ENCODE results near the gene MFAP4.

The MFAP4 gene

DNA sequence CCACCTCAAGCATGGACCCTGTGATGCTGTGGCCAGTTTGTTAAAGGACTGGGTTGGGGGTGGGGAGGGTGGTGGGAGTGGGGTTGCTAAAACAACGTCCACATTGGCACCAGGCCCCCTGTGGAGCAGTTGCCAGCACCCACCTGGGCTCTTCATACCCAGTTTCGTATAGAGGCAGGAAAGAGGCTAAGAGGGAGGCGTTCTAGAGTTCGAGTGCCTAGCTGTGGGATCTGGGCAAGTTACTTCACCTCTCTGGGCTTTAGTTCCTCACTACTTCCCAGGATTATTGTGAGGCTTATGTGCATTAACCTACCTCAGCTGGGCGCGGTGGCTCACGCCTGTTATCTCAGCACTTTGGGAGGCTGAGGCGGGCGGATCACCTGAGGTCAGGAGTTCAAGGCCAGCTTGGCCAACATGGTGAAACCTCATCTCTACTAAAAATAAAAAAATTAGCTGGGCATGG is 1.4 kb downstream of the MFAP4 start:
- no peak for ATAC-seq
- DNase-seq: no peak

DNA sequence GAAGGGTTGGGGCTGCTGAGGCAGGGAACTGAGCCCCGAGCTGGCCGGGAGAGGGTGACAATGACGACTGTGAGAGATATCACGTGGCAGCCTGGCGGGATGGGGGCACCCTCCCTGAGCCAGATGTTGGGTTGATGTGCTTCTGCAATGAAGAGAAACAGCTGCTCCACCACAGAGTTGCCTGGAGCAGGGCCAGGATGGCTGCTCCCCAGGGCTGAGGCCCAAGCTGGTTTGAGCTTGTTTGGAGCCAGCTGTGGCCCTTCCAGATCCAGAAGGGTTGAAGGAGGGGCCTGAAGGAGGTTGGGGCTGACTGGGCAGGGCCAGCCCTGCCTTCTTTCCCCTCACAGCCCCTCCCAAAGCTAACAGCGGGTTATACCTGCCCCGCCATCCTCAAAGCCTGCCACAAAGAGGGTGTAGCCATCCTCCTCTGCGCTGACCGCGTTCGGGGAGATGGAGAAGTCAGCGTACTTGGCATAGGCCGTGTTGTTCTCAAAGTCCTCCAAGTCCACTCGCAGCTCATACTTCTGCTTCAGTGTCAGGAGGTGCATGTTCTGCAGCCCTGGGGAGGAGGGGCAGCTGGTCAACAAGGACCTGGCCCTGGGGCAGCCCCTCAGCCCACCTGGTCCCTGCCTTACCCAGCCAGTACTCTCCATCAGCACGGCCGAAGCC is 2.1 kb downstream of the MFAP4 start:
- ATAC-seq (no peak), DNase-seq (no peak)

DNA sequence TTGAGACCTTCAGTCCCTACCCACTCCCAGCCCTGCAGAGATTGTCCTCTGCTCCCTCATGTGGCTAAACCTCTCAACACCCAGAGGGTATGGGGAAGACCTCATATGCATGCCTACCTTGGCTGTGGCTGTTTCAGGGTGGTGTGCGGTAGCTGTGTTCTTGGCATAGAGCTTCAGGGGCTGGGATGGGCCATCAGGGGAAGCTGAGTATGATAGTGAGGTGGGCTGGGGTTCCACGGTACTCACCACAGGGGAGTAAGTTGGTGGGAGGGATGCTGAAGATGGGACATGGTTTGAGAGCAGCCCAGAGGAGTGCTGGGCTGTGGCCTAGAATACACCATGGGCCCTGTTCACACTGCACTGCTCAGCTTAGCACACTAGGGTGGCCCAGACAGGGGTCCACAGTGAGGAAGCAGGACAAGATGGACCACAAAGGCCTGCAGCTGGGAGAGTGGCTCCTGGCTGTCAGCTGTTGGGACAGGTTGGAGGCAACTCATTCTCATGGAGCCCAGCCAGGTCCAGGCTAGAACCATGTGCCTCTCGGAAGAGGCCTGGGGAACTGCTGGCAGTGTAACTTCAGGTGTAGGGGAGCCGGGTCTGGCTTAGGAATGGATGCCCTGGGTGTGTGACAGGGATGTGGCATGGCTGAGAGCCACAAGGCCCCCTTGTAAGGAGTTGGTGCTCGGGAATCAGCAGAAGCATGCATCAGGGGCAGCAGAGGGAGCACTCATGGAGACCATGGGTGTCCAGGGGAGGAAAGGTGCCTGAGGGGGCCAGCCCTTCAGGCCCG is 3.1 kb downstream of the MFAP4 start:
- no peak for ATAC-seq
- DNase-seq: no peak

DNA sequence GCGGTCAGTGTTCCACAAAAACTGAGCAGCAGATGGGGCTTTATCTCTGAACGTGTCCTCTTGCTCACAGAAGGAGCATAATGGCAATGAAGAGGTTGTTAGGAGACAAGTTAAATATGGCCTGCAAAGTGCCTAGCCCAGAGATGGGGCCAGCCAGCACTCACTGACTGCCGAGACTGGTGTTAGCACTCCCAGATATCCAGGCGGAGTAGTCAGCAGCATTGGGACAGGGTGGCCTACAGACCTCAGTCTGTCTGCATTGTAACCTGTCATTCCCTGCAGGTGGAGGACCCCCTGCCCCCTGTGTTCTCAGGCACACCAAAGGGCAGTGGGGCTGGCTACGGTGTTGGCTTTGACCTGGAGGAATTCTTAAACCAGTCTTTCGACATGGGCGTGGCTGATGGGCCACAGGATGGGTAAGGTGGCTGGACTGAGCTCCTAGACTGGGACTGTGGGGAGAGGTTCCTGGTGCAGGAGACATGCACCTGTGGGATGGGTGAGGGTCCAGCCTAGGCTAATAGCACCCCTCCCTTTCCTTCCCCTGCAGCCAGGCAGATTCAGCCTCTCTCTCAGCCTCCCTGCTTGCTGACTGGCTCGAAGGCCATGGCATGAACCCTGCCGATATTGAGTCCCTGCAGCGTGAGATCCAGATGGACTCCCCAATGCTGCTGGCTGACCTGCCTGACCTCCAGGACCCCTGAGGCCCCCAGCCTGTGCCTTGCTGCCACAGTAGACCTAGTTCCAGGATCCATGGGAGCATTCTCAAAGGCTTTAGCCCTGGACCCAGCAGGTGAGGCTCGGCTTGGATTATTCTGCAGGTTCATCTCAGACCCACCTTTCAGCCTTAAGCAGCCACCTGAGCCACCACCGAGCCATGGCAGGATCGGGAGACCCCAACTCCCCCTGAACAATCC is 4.2 kb downstream of the MFAP4 start:
- ATAC-seq: no peak
- no peak for DNase-seq

DNA sequence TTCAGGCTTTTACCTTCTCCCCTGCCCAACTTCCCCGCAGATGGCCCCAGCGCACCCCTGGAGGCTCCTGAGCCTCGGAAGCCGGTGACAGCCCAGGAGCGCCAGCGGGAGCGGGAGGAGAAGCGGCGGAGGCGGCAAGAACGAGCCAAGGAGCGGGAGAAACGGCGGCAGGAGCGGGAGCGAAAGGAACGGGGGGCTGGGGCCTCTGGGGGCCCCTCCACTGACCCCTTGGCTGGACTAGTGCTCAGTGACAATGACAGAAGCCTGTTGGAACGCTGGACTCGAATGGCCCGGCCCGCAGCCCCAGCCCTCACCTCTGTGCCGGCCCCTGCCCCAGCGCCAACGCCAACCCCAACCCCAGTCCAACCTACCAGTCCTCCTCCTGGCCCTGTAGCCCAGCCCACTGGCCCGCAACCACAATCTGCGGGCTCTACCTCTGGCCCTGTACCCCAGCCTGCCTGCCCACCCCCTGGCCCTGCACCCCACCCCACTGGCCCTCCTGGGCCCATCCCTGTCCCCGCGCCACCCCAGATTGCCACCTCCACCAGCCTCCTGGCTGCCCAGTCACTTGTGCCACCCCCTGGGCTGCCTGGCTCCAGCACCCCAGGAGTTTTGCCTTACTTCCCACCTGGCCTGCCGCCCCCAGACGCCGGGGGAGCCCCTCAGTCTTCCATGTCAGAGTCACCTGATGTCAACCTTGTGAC is 5.1 kb downstream of the MFAP4 start:
- no peak for ATAC-seq
- no peak for DNase-seq

DNA sequence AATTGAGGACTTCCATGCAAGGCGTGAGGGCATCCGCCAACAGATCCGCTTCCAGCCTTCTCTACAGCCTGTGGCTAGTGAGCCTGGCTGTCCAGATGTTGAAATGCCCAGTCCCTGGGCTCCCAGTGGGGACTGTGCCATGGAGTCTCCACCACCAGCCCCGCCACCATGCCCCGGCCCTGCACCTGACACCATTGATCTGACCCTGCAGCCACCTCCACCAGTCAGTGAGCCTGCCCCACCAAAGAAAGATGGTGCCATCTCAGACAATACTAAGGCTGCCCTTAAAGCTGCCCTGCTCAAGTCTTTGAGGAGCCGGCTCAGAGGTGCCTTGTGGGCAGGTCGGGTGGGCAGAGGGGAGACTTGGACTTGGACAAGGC is 5.6 kb downstream of the MFAP4 start:
- no peak for ATAC-seq
- DNase-seq: no peak

DNA sequence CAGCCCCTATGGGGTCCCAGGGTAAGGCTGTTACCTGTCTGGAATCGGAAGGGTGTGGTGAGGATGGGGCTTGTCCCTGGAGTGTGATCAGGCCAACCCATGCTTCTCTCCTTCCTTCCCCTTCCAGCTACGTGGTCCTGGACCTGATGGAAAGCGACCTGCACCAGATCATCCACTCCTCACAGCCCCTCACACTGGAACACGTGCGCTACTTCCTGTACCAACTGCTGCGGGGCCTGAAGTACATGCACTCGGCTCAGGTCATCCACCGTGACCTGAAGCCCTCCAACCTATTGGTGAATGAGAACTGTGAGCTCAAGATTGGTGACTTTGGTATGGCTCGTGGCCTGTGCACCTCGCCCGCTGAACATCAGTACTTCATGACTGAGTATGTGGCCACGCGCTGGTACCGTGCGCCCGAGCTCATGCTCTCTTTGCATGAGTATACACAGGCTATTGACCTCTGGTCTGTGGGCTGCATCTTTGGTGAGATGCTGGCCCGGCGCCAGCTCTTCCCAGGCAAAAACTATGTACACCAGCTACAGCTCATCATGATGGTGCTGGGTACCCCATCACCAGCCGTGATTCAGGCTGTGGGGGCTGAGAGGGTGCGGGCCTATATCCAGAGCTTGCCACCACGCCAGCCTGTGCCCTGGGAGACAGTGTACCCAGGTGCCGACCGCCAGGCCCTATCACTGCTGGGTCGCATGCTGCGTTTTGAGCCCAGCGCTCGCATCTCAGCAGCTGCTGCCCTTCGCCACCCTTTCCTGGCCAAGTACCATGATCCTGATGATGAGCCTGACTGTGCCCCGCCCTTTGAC is 6.3 kb downstream of the MFAP4 start:
- ATAC-seq: no peak
- no peak for DNase-seq

DNA sequence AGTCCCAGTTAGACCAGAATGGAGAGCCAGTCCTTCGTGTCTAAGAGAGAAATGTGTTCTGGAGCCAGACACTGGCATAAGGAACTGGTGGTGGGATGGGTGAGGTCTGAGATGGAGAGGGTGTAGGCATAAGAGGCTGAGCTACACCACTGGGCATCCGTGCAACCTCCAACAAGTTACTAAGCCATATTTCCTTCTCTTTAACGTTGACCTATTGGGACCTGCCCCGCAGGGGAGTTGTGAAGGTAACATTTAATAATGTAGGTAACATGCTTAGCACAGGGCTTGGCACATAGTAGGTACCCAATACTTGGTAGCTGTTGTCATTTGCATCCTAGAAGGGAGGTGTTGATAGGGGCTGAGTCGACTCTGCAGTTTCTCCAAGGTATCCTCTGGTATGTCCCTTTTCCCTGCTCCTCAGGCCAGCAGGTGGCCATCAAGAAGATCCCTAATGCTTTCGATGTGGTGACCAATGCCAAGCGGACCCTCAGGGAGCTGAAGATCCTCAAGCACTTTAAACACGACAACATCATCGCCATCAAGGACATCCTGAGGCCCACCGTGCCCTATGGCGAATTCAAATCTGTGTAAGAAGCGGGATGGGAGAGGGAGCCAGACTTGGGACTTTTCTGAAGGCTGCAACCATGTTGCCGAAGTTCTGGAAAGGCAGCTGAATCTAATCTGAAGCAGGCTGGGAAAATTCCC is 7.5 kb downstream of the MFAP4 start:
- ATAC-seq: no peak
- DNase-seq: no peak

DNA sequence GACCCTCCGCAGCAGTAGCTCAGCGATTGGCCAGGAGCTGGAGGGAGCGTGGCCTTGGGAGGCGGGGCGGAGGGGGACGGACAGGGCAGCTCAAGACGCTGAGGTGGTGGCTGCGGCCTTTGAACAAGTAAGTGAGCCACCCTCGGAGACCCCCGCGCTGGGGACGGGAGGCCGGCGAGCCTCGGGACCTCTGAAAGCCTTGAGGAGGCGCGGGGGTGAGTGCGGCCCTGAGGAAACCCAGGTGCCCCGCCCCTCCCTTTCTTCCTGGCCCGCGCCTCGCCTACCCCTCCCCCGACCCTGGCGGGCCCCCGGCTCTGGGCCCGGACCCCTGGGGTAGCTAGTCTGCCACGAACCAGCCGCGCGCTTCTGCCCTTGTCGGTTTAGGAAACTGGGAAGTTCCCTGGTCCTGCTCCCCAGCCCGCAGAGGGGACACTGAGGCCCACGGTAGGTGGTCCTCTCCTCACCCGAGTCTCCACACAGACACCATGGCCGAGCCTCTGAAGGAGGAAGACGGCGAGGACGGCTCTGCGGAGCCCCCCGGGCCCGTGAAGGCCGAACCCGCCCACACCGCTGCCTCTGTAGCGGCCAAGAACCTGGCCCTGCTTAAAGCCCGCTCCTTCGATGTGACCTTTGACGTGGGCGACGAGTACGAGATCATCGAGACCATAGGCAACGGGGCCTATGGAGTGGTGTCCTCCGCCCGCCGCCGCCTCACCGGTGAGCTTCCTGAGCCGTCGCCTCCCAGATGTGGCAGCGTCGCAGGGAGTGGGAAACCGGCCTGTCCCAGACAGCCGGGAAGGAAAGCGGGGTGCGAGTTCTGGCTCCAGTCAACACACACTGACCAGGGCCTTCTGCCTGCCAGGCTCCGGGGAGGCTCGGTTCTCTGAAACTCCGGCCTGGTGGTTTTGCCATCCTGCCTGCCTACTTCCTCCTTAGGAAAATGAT is 8.3 kb downstream of the MFAP4 start, which contains the start of gene MAPK7:
MAPK7 (plus strand) TSS at position 83 of the 945 bp plus-strand sequence; CDS start at position 486, 403 bp downstream.
- ATAC-seq: peak; percentile 4
- no peak for DNase-seq

DNA sequence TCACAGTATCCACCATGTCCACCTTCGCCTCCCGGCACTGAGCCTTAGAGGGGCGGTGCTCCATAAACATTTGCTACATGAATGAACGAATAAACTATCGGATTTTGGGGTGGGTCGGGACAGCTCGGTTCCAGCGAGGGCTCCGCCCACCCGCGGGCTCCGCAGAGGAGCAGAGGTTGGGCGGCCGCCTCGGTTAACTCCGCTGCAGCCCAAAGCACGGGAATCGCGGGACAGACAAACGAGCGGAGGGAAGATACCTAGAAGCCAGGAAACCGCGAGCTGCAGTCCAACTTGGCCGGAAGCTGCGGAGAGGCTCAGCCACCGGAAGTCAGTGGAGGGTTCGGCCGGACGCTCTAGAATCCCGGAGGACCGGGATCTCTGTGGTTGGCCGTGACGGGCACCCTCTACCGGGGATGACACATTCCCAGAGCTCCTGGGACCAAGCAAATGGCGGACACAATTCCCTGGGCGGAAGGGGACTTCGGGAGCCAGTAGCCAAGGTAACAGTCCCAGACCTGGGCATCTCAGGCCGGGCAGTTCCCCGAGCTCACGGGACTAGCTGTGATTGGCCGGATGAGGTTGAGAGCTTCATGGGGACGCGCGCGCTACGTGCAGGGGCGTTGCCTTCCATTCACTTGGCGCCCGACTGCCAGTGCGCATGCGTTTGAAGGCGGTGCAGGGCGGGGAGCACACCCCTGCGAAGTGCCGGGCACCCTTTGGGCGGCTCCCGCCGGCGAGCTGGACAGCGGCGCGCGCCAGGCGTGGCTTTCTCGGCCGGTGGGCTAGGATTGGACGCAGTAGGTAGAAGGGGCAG is 9.2 kb downstream of the MFAP4 start:
- peak; percentile 97 for ATAC-seq
- peak; percentile 97 for DNase-seq

DNA sequence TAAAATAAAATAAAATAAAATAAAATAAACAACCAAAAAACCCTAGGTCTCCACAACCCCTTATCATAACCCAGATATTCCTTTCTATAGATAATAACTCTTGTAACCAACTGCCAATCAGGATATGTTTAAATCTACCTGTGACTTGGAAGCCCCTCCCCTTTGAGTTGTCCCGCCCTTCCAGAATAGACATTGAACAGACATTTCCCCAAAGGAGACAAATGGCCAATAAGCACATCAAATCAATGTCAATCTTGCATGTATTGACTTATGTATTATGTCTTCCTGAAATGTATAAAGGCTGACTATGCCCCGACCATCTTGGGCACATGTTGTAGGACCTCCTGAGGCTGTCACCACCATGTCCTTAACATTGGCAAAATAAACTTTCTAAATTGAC is 10.2 kb downstream of the MFAP4 start:
- ATAC-seq (no peak), DNase-seq (no peak)

DNA sequence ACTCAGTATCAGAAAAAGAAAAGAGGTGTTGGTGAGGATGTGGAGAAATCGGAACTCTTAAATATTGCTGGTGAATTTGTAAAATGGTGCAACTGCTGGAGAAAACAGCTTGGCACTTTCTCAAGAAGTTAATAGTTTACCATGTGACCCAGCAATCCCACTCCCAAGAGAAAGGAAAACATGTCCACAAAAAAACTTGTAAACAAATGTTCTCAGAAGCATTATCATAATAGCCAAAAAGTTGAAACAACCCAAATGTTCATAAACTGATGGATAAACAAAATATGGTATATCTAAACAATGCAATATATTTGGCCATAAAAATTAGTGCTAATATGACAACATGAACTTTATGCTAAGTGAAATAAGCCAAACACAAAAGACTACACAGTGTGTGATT is 11.3 kb downstream of the MFAP4 start:
- DNase-seq (no peak), ATAC-seq (no peak)

DNA sequence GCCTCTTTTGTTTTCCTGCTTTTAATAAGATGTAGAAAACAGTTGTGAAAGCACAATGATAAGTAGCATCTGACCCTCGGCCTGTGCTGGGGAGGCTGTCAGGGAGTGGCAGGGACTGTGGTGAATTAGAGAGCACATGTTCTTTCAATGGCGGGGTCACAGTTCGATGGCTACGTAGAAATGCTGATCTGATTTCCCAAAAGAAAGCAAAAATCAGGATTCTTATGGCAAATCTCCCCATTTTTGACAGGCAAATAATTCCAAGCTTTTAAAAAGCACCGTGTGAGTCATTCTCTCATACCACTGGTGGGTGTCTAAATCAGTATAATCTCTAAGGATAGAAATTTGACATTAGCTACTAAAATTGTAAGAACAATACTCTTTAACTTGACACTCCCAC is 12.9 kb downstream of the MFAP4 start:
- ATAC-seq: no peak

DNA sequence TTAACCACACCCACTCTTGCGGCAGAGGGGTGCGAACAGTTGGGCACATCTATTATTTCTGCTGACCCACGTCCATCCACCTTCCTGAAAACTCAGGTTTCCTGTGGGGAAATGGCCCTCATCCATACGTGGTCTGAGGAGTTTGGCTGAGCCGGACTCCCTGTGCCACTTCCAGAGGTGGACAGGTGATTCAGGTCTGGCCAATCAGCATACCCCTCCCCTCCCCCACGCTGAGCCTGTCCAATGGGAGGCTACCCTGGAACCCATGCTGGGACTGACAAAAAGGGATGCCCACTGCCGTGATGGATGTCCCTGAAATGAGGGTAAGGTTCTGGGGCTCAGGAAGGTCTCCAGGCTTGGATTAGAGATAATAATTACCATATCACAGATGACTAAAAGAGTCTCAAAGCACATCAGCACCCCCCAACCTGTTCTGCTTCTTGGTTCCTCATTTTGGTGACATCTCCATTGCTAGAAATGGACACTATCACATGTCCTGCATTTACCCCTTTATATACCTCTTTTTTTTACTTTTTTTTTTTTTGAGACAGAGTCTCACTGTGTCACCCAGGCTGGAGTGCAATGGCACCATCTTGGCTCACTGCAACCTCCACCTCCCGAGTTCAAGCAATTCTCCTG is 14.0 kb downstream of the MFAP4 start:
- DNase-seq (no peak), ATAC-seq (no peak)

More for the DNA sequence above, 12.9 kb downstream of the MFAP4 start:
- DNase-seq: no peak

DNA sequence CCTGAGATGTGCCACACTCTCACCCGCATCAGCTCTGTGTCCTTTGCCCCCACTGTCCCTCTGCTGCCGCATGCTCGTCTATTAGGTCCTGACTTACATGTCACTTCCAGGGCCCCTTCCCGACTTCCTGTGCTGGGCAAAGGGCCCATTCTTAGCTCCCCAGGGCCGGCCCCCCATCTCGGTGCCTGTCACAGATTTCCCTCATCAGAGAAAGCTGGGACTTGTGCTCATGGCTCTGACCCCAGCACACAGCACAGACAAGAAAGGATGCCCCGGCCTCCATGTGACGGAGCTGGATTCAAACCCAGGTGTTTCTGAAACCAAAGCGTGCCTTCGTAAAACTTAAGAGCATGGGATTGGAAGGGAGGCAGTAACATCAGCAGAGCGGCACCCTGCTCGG is 14.6 kb downstream of the MFAP4 start:
- no peak for ATAC-seq
- DNase-seq: no peak

DNA sequence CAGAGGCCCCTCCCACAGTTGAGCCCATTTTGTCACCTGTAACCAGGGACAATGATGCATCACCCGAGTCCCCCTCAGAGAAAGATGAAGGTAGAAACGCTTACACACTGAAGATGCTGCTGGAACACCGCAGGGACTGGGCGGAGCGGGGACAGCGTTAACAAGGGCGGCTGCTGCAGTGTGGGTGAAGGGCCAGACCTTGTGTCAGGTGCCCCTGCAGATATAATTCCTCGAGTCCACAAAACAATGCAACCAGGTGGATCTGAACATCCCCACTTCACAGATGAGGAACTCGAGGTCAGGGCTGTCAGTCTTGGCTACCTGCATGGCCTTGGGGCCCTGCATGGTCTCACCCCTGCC is 15.0 kb downstream of the MFAP4 start:
- DNase-seq: no peak
- ATAC-seq: peak; percentile 7

DNA sequence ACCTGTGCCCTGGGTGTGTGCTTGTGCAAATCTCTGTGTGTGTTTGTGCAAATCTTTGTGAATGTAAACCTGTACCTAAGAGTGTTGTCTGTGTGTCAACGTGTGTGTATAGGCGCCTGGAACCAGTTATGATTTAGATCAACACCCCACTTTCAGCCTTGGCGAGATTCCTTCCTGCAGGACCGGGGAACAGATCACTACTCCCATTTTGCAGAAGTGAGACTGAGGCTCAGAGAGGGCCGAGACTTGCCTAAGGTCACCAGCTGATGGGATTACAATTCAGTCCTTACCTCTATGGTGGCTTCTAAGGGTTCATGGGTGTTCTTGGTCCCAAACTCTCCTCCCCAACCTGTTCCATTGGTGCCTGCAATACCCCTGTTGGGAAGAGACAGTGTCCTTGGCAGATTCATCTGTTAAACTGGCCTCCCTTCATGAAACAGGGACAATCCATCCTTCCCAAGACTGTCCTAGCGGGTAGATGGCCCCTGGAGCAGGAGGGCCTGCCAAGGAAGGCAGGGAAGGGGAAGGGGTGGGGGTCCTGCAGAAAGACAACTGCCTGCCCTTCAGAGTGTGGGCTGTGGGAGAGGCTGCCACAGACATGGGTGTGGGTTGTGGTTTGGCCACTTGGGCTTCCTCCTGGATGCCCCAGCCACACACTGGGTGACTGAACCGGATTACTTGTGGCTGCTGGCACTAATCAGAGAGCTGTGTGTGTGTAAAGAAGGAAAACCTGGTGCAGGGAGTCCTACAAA is 15.6 kb downstream of the MFAP4 start:
- no peak for DNase-seq

More for the DNA sequence above, 15.6 kb downstream of the MFAP4 start:
- no peak for ATAC-seq

All from stimulated activated naive CD8-positive, alpha-beta T cell treated with anti-CD3 and anti-CD28 coated beads, Interleukin-15, Interleukin-2, amounts not matched to agents 100 U/mL and 50 U/mL, for 24 hours (primary cell).